ENCODE measurements around the gene GPC6. TPM values are rescaled to one million over a fixed set of nuclear protein-coding genes. Genes with fewer than 3 reads are reported as not detected.

The GPC6 gene
- total RNA-seq, 2 donors from 2014 or later, result 1.6 to 4.0 TPM

- DNase-seq, result no peak
- Histone ChIP-seq H3K4me1 (peaks cover 7% of the 10 kb centered on the region), H3K36me3 (replicated peaks in 1 of 2; ENCODE audit: insufficient read depth in 1 of 2, low read depth in 2 of 2) (no peaks in the 10 kb centered on the region), H3K9me3 (no peaks in the 10 kb centered on the region), H3K4me3 (no peak overlapping the region), H3K27ac (no peak overlapping the region), H3K27me3 (no peaks in the 10 kb centered on the region)
- no peak for ATAC-seq
- TF ChIP-seq POLR2A (IDR thresholded peaks at IDR 0.05) (no peak), CTCF (IDR thresholded peaks at IDR 0.05) (no peak)
- intact Hi-C loops (cut with DNase I), result no loop called here
- WGBS, 2 donors, result 96 to 97% methylated on average over 3 of the region's 3 CpGs
Observed at GRCh38 chr13:94309576-94309975, 1083.0 kb downstream of the GPC6 start.

- 78 to 81% methylated on average over 8 of the region's 8 CpGs for WGBS, 2 donors
- TF ChIP-seq CTCF (IDR thresholded peaks at IDR 0.05) (no peak), POLR2A (IDR thresholded peaks at IDR 0.05) (no peak)
- intact Hi-C loops (cut with DNase I), result no loop called here
Observed at GRCh38 chr13:94309997-94310855, 1083.6 kb downstream of the GPC6 start.

GRCh38 chr13:94311893-94312292, 1085.3 kb downstream of the GPC6 start:
- intact Hi-C loops (cut with DNase I), result no loop called here
- DNase-seq, result no peak
- WGBS, 2 donors, result 40 to 42% methylated on average over 2 of the region's 2 CpGs

More at GRCh38 chr13:94309997-94310855, 1083.6 kb downstream of the GPC6 start:
- Histone ChIP-seq H3K9me3 (no peaks in the 10 kb centered on the region), H3K36me3 (replicated peaks in 1 of 2; ENCODE audit: insufficient read depth in 1 of 2, low read depth in 2 of 2) (no peaks in the 10 kb centered on the region), H3K27ac (no peak overlapping the region), H3K4me3 (no peak overlapping the region), H3K27me3 (no peaks in the 10 kb centered on the region), H3K4me1 (peaks cover 4% of the 10 kb centered on the region)
- DNase-seq (no peak), ATAC-seq (no peak)

GRCh38 chr13:94312511-94313216, 1086.1 kb downstream of the GPC6 start:
- 57 to 59% methylated on average over 15 of the region's 15 CpGs for WGBS, 2 donors
- no peaks in the 10 kb centered on the region for H3K27me3 ChIP-seq
- H3K4me3 ChIP-seq, result no peak overlapping the region
- H3K27ac ChIP-seq, result no peak overlapping the region
- no peaks in the 10 kb centered on the region for H3K36me3 ChIP-seq (replicated peaks in 1 of 2; ENCODE audit: insufficient read depth in 1 of 2, low read depth in 2 of 2)
- TF ChIP-seq CTCF (IDR thresholded peaks at IDR 0.05) (no peak), POLR2A (IDR thresholded peaks at IDR 0.05) (no peak)
- DNase-seq (no peak), ATAC-seq (no peak)
- no peaks in the 10 kb centered on the region for H3K9me3 ChIP-seq
- peaks cover 4% of the 10 kb centered on the region for H3K4me1 ChIP-seq
- intact Hi-C loops (cut with DNase I), result no loop called here

More at GRCh38 chr13:94311893-94312292, 1085.3 kb downstream of the GPC6 start:
- no peak overlapping the region for H3K27ac ChIP-seq
- H3K27me3 ChIP-seq, result no peaks in the 10 kb centered on the region
- peaks cover 4% of the 10 kb centered on the region for H3K4me1 ChIP-seq
- H3K4me3 ChIP-seq, result no peak overlapping the region
- H3K36me3 ChIP-seq (replicated peaks in 1 of 2; ENCODE audit: insufficient read depth in 1 of 2, low read depth in 2 of 2), result no peaks in the 10 kb centered on the region
- no peaks in the 10 kb centered on the region for H3K9me3 ChIP-seq
- no peak for TF ChIP-seq POLR2A (IDR thresholded peaks at IDR 0.05)
- no peak for TF ChIP-seq CTCF (IDR thresholded peaks at IDR 0.05)
- no peak for ATAC-seq
